ENCODE measurements around the gene KRT75.

GRCh38 chr12:52480073-52480472 lies 45.9 kb upstream of the KRT75 start:
- TF ChIP-seq POLR2AphosphoS5 (IDR thresholded peaks at IDR 0.05) (no peak), POLR2A (IDR thresholded peaks at IDR 0.05) (no peak), EP300 (IDR thresholded peaks at IDR 0.05) (no peak)
